Stomach (tissue), 4 donors: ENCODE results near the gene AKT2.

Source experiments
- CTCF ChIP-seq, 7 experiments: fragments of 450-650 bp in 4 of 7; fragments of 200-600 bp in 3 of 7; sonication (generic) in 3 of 7; IDR thresholded peaks; one replicate each; pipeline ENCODE4 v1.5.1; 2016 to 2019; ENCODE audit warnings: antibody characterized with exemption in 7 of 7, control low read depth in 2 of 7, mild to moderate bottlenecking in 1 of 7
- POLR2A ChIP-seq, 4 donors: fragments of 450-650 bp; IDR thresholded peaks; one replicate each; pipeline ENCODE4 v1.6.1; 2016; ENCODE audit warnings: antibody characterized with exemption in 4 of 4, control low read depth in 2 of 4, mild to moderate bottlenecking in 1 of 4, moderate library complexity in 1 of 4
- POLR2AphosphoS5 ChIP-seq, 3 donors: sonication (generic); formaldehyde crosslinking; IDR thresholded peaks; one replicate each; pipeline ENCODE4 v1.6.1; 2016; ENCODE audit warnings: antibody characterized with exemption in 3 of 3

- TF ChIP-seq CTCF (IDR thresholded peaks at IDR 0.05), result no peak
- TF ChIP-seq POLR2A (IDR thresholded peaks at IDR 0.05), result no peak
- no peak for TF ChIP-seq POLR2AphosphoS5 (IDR thresholded peaks at IDR 0.05)
Observed at GRCh38 chr19:40282209-40282580, 3.0 kb downstream of the AKT2 start.
